ENCODE measurements around the gene C2CD5.
"Not testable (repeated sequence)": the region's sequence is repeated elsewhere in the genome, so short reads cannot be mapped to it uniquely, and the experiment has no call there.

The C2CD5 gene

GRCh38 chr12:22562036-22563028 lies 18.0 kb upstream of the C2CD5 start:
- H3K9me3 ChIP-seq (ENCODE audit: control insufficient read depth in 1 of 2, low read length in 2 of 2): no peaks in the 10 kb centered on the region
- H3K4me3 ChIP-seq (ENCODE audit: low read depth in 1 of 2, low read length in 2 of 2): no peak overlapping the region
- no peak overlapping the region for H3K27ac ChIP-seq (ENCODE audit: low read length)
- no peaks in the 10 kb centered on the region for H3K4me1 ChIP-seq (ENCODE audit: control insufficient read depth in 1 of 2, insufficient read depth in 2 of 2, low read length in 2 of 2)
- no peaks in the 10 kb centered on the region for H3K27me3 ChIP-seq (ENCODE audit: low read depth, low read length)
- no peaks in the 10 kb centered on the region for H3K36me3 ChIP-seq (ENCODE audit: control insufficient read depth in 1 of 2, insufficient read depth in 2 of 2, low read length in 2 of 2)

- H3K4me3 ChIP-seq (ENCODE audit: low read depth in 1 of 2, low read length in 2 of 2); H3K27me3 ChIP-seq (ENCODE audit: low read depth, low read length); H3K9me3 ChIP-seq (ENCODE audit: control insufficient read depth in 1 of 2, low read length in 2 of 2); H3K27ac ChIP-seq (ENCODE audit: low read length); H3K36me3 ChIP-seq (ENCODE audit: control insufficient read depth in 1 of 2, insufficient read depth in 2 of 2, low read length in 2 of 2); H3K4me1 ChIP-seq (ENCODE audit: control insufficient read depth in 1 of 2, insufficient read depth in 2 of 2, low read length in 2 of 2): not testable (repeated sequence)
Observed at GRCh38 chr12:22554750-22555149, 10.4 kb upstream of the C2CD5 start.

- Histone ChIP-seq H3K9me3 (ENCODE audit: control insufficient read depth in 1 of 2, low read length in 2 of 2) (peaks cover 0 to 3% of the 10 kb centered on the region in 2 donors), H3K4me1 (ENCODE audit: control insufficient read depth in 1 of 2, insufficient read depth in 2 of 2, low read length in 2 of 2) (no peaks in the 10 kb centered on the region), H3K27me3 (ENCODE audit: low read depth, low read length) (no peaks in the 10 kb centered on the region), H3K4me3 (ENCODE audit: low read depth in 1 of 2, low read length in 2 of 2) (no peak overlapping the region), H3K36me3 (ENCODE audit: control insufficient read depth in 1 of 2, insufficient read depth in 2 of 2, low read length in 2 of 2) (no peaks in the 10 kb centered on the region), H3K27ac (ENCODE audit: low read length) (no peak overlapping the region)
Observed at GRCh38 chr12:22551624-22552023, 7.3 kb upstream of the C2CD5 start.

GRCh38 chr12:22545255-22545654 lies 913 bp upstream of the C2CD5 start:
- no peaks in the 10 kb centered on the region for H3K36me3 ChIP-seq (ENCODE audit: control insufficient read depth in 1 of 2, insufficient read depth in 2 of 2, low read length in 2 of 2)
- H3K27me3 ChIP-seq (ENCODE audit: low read depth, low read length): no peaks in the 10 kb centered on the region
- no peak overlapping the region for H3K27ac ChIP-seq (ENCODE audit: low read length)
- no peaks in the 10 kb centered on the region for H3K9me3 ChIP-seq (ENCODE audit: control insufficient read depth in 1 of 2, low read length in 2 of 2)
- peaks cover 10 to 22% of the 10 kb centered on the region in 2 donors for H3K4me1 ChIP-seq (ENCODE audit: control insufficient read depth in 1 of 2, insufficient read depth in 2 of 2, low read length in 2 of 2)
- no peak overlapping the region for H3K4me3 ChIP-seq (ENCODE audit: low read depth in 1 of 2, low read length in 2 of 2)

DNA sequence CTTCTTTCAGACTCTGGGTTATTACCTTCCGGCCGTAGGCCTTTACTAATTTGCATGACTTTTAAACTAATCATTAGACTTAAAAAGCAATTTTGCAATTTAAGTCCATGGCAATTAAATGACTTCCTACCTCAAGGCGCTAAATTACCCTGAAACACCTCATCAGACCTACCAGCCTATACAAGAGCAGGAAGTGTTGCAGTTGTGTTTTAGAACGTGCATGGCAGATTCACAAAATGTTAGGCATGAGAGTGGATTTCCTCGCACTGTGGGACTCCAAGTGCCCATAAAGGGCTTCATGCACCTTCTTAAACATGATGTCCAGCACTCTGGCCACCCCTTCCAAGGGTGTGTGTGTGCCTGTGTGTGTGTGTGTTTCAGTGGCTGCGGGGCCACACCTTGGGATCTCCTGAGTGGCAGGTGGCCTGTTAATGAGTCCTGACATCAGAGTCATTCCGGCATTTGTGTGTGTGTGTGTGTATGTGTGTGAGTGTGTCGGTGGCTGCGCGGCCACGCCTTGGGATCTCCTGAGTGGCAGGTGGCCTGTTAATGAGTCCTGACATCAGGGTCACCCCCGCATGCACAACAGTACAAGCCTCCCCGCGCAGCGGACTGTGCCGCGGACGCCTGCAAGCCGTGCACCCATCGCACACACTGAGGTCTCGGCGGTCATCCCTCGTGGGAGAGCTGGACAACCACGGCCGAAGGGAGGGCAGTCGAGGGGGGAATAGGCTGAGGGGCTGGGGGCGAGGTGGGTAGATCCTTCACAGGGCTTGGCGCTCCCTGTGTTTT lies 900 bp downstream of the C2CD5 start:
- H3K27ac ChIP-seq (ENCODE audit: low read length): peak overlapping the region; percentile 82
- peaks cover 10 to 22% of the 10 kb centered on the region in 2 donors for H3K4me1 ChIP-seq (ENCODE audit: control insufficient read depth in 1 of 2, insufficient read depth in 2 of 2, low read length in 2 of 2)
- peak overlapping the region; percentile 86 to 97 for H3K4me3 ChIP-seq (ENCODE audit: low read depth in 1 of 2, low read length in 2 of 2)
- H3K27me3 ChIP-seq (ENCODE audit: low read depth, low read length): no peaks in the 10 kb centered on the region
- H3K9me3 ChIP-seq (ENCODE audit: control insufficient read depth in 1 of 2, low read length in 2 of 2): no peaks in the 10 kb centered on the region
- H3K36me3 ChIP-seq (ENCODE audit: control insufficient read depth in 1 of 2, insufficient read depth in 2 of 2, low read length in 2 of 2): no peaks in the 10 kb centered on the region

- Histone ChIP-seq H3K4me1 (ENCODE audit: control insufficient read depth in 1 of 2, insufficient read depth in 2 of 2, low read length in 2 of 2) (peaks cover 10 to 32% of the 10 kb centered on the region in 2 donors), H3K27ac (ENCODE audit: low read length) (no peak overlapping the region), H3K27me3 (ENCODE audit: low read depth, low read length) (no peaks in the 10 kb centered on the region), H3K4me3 (ENCODE audit: low read depth in 1 of 2, low read length in 2 of 2) (no peak overlapping the region), H3K36me3 (ENCODE audit: control insufficient read depth in 1 of 2, insufficient read depth in 2 of 2, low read length in 2 of 2) (no peaks in the 10 kb centered on the region), H3K9me3 (ENCODE audit: control insufficient read depth in 1 of 2, low read length in 2 of 2) (no peaks in the 10 kb centered on the region)
Observed at GRCh38 chr12:22541496-22542155, 2.7 kb downstream of the C2CD5 start.

- H3K4me1 ChIP-seq (ENCODE audit: control insufficient read depth in 1 of 2, insufficient read depth in 2 of 2, low read length in 2 of 2): peaks cover 10 to 32% of the 10 kb centered on the region in 2 donors
- H3K36me3 ChIP-seq (ENCODE audit: control insufficient read depth in 1 of 2, insufficient read depth in 2 of 2, low read length in 2 of 2): no peaks in the 10 kb centered on the region
- H3K27me3 ChIP-seq (ENCODE audit: low read depth, low read length): no peaks in the 10 kb centered on the region
- no peak overlapping the region for H3K27ac ChIP-seq (ENCODE audit: low read length)
- H3K9me3 ChIP-seq (ENCODE audit: control insufficient read depth in 1 of 2, low read length in 2 of 2): no peaks in the 10 kb centered on the region
- H3K4me3 ChIP-seq (ENCODE audit: low read depth in 1 of 2, low read length in 2 of 2): no peak overlapping the region
Observed at GRCh38 chr12:22539055-22539454, 5.3 kb downstream of the C2CD5 start.

GRCh38 chr12:22538311-22538710 lies 6.0 kb downstream of the C2CD5 start:
- Histone ChIP-seq H3K36me3 (ENCODE audit: control insufficient read depth in 1 of 2, insufficient read depth in 2 of 2, low read length in 2 of 2) (peaks cover 4 to 5% of the 10 kb centered on the region in 2 donors), H3K9me3 (ENCODE audit: control insufficient read depth in 1 of 2, low read length in 2 of 2) (no peaks in the 10 kb centered on the region), H3K27ac (ENCODE audit: low read length) (no peak overlapping the region), H3K4me1 (ENCODE audit: control insufficient read depth in 1 of 2, insufficient read depth in 2 of 2, low read length in 2 of 2) (peaks cover 8 to 32% of the 10 kb centered on the region in 2 donors), H3K4me3 (ENCODE audit: low read depth in 1 of 2, low read length in 2 of 2) (no peak overlapping the region), H3K27me3 (ENCODE audit: low read depth, low read length) (no peaks in the 10 kb centered on the region)

GRCh38 chr12:22536971-22537544 lies 7.3 kb downstream of the C2CD5 start:
- H3K4me1 ChIP-seq (ENCODE audit: control insufficient read depth in 1 of 2, insufficient read depth in 2 of 2, low read length in 2 of 2): peaks cover 0 to 20% of the 10 kb centered on the region in 2 donors
- H3K36me3 ChIP-seq (ENCODE audit: control insufficient read depth in 1 of 2, insufficient read depth in 2 of 2, low read length in 2 of 2): peaks cover 13% of the 10 kb centered on the region in 2 donors
- H3K27ac ChIP-seq (ENCODE audit: low read length): no peak overlapping the region
- no peaks in the 10 kb centered on the region for H3K27me3 ChIP-seq (ENCODE audit: low read depth, low read length)
- no peaks in the 10 kb centered on the region for H3K9me3 ChIP-seq (ENCODE audit: control insufficient read depth in 1 of 2, low read length in 2 of 2)
- no peak overlapping the region for H3K4me3 ChIP-seq (ENCODE audit: low read depth in 1 of 2, low read length in 2 of 2)

DNA sequence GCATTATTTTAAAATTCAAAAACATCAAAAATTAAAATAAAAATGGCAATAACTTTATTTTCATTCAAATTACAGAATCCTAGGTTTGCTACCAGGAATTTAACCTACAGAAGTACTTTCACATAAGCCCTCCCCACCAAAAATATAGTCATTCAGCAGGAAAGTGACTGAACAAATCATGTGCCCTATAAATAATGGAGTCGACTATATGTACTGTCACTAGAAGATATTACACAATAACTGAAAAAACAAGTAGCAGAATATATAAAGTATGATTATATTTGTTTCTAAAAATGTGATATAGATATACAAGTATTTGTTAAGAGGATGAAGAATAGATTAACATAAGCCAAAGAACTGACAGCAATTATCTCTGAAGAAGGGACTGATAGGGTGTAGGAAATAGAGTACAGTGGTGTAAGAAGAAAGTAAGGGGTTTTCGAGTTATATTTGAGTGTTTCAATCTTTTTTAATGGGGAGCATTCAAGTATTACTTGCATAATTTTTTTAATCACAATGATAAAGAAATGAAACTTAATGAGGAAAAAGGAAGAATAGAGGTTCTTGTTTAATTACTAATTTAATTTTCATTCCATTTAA lies 7.9 kb downstream of the C2CD5 start:
- H3K4me1 ChIP-seq (ENCODE audit: control insufficient read depth in 1 of 2, insufficient read depth in 2 of 2, low read length in 2 of 2): peaks cover 0 to 14% of the 10 kb centered on the region in 2 donors
- H3K9me3 ChIP-seq (ENCODE audit: control insufficient read depth in 1 of 2, low read length in 2 of 2): no peaks in the 10 kb centered on the region
- no peak overlapping the region for H3K4me3 ChIP-seq (ENCODE audit: low read depth in 1 of 2, low read length in 2 of 2)
- no peaks in the 10 kb centered on the region for H3K27me3 ChIP-seq (ENCODE audit: low read depth, low read length)
- no peak overlapping the region for H3K27ac ChIP-seq (ENCODE audit: low read length)
- H3K36me3 ChIP-seq (ENCODE audit: control insufficient read depth in 1 of 2, insufficient read depth in 2 of 2, low read length in 2 of 2): peaks cover 13 to 16% of the 10 kb centered on the region in 2 donors
